Medulla oblongata (tissue), 1 donor: ENCODE data around the gene CHD5.
"Not testable (repeated sequence)": the region's sequence is repeated elsewhere in the genome, so short reads cannot be mapped to it uniquely, and the experiment has no call there.

Source experiments
- DNase-seq: peaks from one replicate; pipeline ENCODE4 v3.0.0-alpha.2; 2015; ENCODE audit errors: extremely low spot score

Gene CHD5

DNA sequence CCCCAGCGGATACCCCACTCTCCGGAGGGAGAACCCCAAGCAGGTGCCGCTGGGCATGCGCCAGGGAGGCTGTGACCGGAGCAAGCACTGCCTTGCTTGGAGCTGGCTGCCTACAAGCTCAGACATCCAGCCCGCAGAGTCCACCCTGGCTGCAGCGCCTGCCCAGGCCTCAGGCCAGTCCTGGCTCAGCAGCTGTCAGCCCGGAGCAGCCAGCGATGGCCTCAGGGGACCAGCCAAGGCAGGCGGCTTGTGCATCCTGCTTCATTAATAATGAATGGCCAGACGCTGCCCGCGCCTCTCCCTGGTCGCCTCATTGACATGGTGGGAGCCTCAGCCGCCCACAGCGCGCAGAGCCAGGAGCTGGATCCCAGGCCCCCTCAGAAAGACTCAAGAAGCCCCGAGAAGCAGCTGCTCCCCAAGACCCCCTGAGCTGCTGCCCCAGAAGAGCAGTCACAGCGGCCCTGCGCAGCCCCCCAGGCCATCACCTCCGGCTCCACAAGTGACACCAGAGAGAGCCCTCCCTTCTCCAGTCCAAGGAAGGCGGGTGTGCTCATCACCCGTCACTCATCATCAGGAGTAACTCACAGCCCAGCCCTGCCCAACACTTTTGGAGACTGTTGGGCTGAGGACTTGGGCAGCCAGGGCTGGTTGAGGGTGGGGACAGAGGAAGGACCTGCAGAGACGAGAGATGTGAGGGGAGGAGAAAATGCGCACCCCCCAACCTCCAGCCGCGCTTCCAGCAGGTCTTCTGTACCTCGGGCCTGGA, 114.8 kb downstream of the CHD5 start:
- DNase-seq: no peak

DNA sequence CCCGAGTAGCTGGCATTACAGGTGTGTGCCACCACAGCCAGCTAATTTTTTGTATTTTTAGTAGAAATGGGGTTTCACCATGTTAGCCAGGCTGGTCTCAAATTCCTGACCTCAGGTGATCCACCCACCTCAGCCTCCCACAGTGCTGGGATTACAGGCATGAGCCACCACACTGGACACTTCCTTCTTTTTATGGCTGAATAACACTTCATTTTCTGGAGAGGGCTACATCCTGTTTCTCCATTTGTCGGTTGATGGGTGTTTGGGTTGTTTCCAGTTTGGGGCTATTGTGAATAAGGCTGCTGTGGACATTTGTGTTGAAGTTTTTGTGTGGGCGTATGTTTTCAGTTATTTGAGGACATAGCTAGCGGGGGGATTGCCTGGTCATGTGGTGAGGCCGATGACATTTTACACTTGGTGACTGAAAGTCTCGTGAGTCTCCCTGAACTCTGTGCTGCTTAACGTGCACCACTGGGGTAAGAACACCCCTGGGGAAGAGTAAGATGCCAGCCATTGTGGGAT, 116.5 kb downstream of the CHD5 start:
- not testable (repeated sequence) for DNase-seq

DNA sequence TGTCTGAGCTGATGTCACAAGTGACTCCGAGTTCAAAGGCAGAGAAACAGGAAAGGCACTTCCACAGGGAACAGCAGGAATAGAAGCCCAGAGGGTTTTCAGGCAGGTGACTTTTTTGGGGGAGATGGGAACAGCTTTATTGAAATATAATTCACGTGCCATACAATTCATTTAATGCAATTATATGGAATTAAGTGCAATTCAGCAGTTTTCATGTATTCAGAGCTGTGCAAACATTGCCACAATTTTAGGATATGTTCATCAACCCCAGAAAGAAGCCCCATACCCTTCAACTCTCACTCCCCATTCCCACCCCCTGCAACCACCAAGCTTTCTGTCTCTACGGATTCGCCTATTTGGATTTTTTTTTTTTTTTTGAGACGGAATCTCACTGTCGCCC, 117.5 kb downstream of the CHD5 start:
- no peak for DNase-seq

- no peak for DNase-seq
These were observed 120.3 kb downstream of the CHD5 start for GRCh38 chr1:6059866-6060265.

- DNase-seq: no peak
These were observed 122.8 kb downstream of the CHD5 start for GRCh38 chr1:6057170-6057845.

DNA sequence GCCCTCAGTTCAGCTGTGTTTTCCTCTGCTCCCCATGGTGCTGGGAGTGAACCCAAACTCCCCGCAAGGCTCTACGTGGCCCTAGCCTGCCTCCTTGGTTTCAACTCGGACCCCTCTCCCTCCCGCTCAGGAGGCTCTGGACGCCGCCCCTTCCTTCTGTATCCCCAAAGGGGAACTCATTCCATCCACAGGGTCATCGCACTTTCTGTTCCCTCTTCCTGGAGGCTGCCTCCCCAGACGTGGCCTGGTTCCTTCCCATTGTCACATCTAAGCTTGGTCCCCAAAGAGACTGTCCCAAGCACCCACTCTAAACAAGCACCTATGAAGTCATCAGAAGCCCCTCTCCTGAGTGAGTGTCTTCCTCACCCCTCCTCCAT, 123.6 kb downstream of the CHD5 start:
- peak; percentile 36 for DNase-seq

GRCh38 chr1:6054596-6054995, 125.5 kb downstream of the CHD5 start:
- DNase-seq: no peak

GRCh38 chr1:6053206-6053546, 126.9 kb downstream of the CHD5 start:
- no peak for DNase-seq

DNA sequence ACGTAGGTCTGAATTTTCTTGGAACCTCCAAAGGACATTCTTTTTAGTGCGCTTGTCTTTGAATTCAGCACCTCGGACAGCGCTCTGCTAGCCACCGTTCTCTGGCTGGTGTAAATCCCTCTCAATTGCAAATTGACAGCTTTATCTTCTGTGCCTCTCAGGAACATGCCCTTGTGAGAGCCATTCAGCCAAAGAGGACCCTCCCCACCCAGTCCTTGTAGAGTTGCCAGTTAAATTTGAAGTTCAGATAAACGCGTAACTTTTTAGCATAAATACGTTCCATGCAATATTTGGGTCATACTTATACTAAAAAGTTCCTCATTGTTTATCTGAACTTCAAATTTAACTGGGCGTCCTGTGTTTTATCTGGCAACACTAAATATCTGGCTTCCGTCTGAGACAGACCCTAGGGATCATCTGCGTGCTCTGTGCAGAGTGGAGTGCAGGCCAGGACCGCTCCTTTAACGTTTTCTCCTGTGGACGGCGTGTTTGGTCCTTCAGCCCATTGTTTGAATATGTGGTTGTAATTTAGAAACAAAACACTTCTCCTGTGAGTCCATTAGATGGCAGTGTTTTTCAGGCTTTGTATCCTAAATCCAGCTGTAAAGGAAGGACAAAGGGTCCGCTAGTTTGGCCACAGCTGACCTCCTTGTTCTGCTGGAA, 127.4 kb downstream of the CHD5 start:
- peak; percentile 72 for DNase-seq
